HepG2 (cell line): ENCODE results near the gene FAM3A.

ENCODE experiments used
- CEBPB ChIP-seq: IDR thresholded peaks from 2 replicates; pipeline ENCODE4 v1.6.1; 2011; ENCODE audit warnings: low read depth, low read length, improper control_type of control experiment, borderline replicate concordance
- CTCF ChIP-seq: sonication (generic); formaldehyde crosslinking; IDR thresholded peaks from 2 replicates; pipeline ENCODE4 v1.5.0; 2020; ENCODE audit warnings: mild to moderate bottlenecking, missing genetic modification reagents, moderate library complexity
- EP300 ChIP-seq, 3 experiments: sonication (generic) in 1 of 3; formaldehyde crosslinking in 1 of 3; IDR thresholded peaks; 2 replicates each; pipeline versions ENCODE4 v1.5.1 to v1.6.1; 2011 to 2020; ENCODE audit warnings: low read depth in 2 of 3, low read length in 2 of 3, borderline replicate concordance in 1 of 3, improper control_type of control experiment in 1 of 3, mild to moderate bottlenecking in 1 of 3, missing genetic modification reagents in 1 of 3, moderate library complexity in 1 of 3
- FOSL2 ChIP-seq: sonication (generic); formaldehyde crosslinking; IDR thresholded peaks from 2 replicates; pipeline ENCODE4 v1.4.0; 2020; ENCODE audit warnings: missing genetic modification reagents
- NR2F2 ChIP-seq: IDR thresholded peaks from 2 replicates; pipeline ENCODE4 v1.6.1; 2012; ENCODE audit warnings: low read depth, inconsistent platforms, borderline replicate concordance
- ONECUT2 ChIP-seq: sonication (generic); formaldehyde crosslinking; IDR thresholded peaks from 2 replicates; pipeline ENCODE4 v1.4.0; 2020; ENCODE audit warnings: missing genetic modification reagents
- ZBTB10 ChIP-seq: sonication (generic); formaldehyde crosslinking; IDR thresholded peaks from 2 replicates; pipeline ENCODE4 v1.4.0; 2020; ENCODE audit warnings: missing genetic modification reagents, borderline replicate concordance
- ZNF333 ChIP-seq: sonication (generic); formaldehyde crosslinking; IDR thresholded peaks from 2 replicates; pipeline ENCODE4 v1.4.0; 2020; ENCODE audit warnings: mild to moderate bottlenecking, missing genetic modification reagents, borderline replicate concordance
- TF ChIP-seq, protein P1 (sequence below): sonication (generic); formaldehyde crosslinking; IDR thresholded peaks from 2 replicates; pipeline ENCODE4 v1.4.0; 2020; ENCODE audit warnings: missing genetic modification reagents
- TF ChIP-seq, protein P2 (sequence below): sonication (generic); formaldehyde crosslinking; IDR thresholded peaks from 2 replicates; pipeline ENCODE4 v1.9.0; 2021; ENCODE audit warnings: missing genetic modification reagents, borderline replicate concordance

DNA sequence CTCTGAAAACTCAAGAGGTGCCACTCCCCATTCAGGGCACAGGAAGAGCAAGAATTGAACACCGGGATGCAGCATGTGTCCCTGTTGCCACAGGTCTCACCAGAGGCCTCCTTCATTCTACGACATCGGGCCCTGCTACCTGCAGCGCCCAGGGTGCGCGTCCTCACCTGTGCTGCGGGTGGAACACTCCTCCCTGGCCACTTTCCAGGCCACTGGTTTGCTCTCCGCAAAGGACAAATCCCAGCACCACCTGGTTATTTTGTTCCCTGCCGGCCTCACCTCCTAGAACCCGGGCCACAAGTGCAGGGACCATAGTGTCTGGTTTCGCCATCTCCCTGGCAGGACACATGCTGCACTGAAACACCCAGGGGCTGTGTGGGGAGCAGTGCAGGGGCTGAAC is 14.3 kb upstream of the FAM3A start:
- TF ChIP-seq CTCF (CRISPR knock-in tag) (no peak), CEBPB (no peak), ZNF333 (CRISPR knock-in tag) (no peak), ONECUT2 (CRISPR knock-in tag) (no peak), ZBTB10 (no peak), FOSL2 (CRISPR knock-in tag) (no peak), NR2F2 (no peak), EP300 (IDR thresholded peaks at IDR 0.05; ENCODE audit: low read depth in 2 of 2, low read length in 2 of 2) (no peak), EP300 (CRISPR knock-in tag; IDR thresholded peaks at IDR 0.05; ENCODE audit: borderline replicate concordance) (no peak)
- TF ChIP-seq, protein P1, sequence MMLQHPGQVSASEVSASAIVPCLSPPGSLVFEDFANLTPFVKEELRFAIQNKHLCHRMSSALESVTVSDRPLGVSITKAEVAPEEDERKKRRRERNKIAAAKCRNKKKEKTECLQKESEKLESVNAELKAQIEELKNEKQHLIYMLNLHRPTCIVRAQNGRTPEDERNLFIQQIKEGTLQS (CRISPR knock-in tag), result no peak
- TF ChIP-seq, protein P2, sequence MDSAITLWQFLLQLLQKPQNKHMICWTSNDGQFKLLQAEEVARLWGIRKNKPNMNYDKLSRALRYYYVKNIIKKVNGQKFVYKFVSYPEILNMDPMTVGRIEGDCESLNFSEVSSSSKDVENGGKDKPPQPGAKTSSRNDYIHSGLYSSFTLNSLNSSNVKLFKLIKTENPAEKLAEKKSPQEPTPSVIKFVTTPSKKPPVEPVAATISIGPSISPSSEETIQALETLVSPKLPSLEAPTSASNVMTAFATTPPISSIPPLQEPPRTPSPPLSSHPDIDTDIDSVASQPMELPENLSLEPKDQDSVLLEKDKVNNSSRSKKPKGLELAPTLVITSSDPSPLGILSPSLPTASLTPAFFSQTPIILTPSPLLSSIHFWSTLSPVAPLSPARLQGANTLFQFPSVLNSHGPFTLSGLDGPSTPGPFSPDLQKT (CRISPR knock-in tag), result no peak
